ENCODE measurements around the gene HELT. TPM values are rescaled to one million over a fixed set of nuclear protein-coding genes. Genes with fewer than 3 reads are reported as not detected.

The HELT gene
- total and polyA plus RNA-seq, 2 of the 4 experiments (the other 2 are of a cell fraction), result not detected

Other genes starting within 250 kb of the HELT start
- 26.0 and 27.5 TPM in 2 replicates for gene ACSL1, start 192.5 kb upstream of the HELT start, total RNA-seq (2012; rRNA removed)
- 9.8 and 14.4 TPM in 2 replicates for gene ACSL1, start 192.5 kb upstream of the HELT start, polyA plus RNA-seq (2012; rRNA removed)
- 16.0 and 21.9 TPM in 2 replicates for gene SLC25A4, start 124.8 kb downstream of the HELT start, total RNA-seq (2012; rRNA removed)
- gene SLC25A4, start 124.8 kb downstream of the HELT start, polyA plus RNA-seq (2012; rRNA removed), result 19.9 and 21.6 TPM in 2 replicates
- gene CFAP97, start 185.5 kb downstream of the HELT start, total RNA-seq (2012; rRNA removed), result 16.0 and 33.9 TPM in 2 replicates
- gene CFAP97, start 185.5 kb downstream of the HELT start, polyA plus RNA-seq (2012; rRNA removed), result 12.7 and 14.5 TPM in 2 replicates
- gene SNX25, start 191.1 kb downstream of the HELT start, total RNA-seq (2012; rRNA removed), result 28.3 and 30.0 TPM in 2 replicates
- 9.2 and 11.4 TPM in 2 replicates for gene SNX25, start 191.1 kb downstream of the HELT start, polyA plus RNA-seq (2012; rRNA removed)